Fibroblast of lung (primary cell): ENCODE measurements around the gene MKRN2.
A peak's percentile ranks its signal among the peaks of the same experiment; 100 is the strongest.

Experiments
- EZH2 ChIP-seq: IDR thresholded peaks from 2 replicates; pipeline ENCODE4 v1.5.1; 2012; ENCODE audit warnings: low read length, control low read depth, mild to moderate bottlenecking; ENCODE audit errors: missing control alignments
- TF ChIP-seq, protein P1 (sequence below), 2 donors: IDR thresholded peaks in 1 of 2; conservative IDR thresholded peaks in 1 of 2; 1 replicate in 1 of 2; 2 replicates in 1 of 2; pipeline ENCODE4 v1.5.1; 2011 to 2012; ENCODE audit warnings: low read length in 2 of 2, control low read depth in 1 of 2, inconsistent platforms in 1 of 2, low read depth in 1 of 2, mild to moderate bottlenecking in 1 of 2

GRCh38 chr3:12578742-12579141, 21.9 kb downstream of the MKRN2 start:
- TF ChIP-seq, protein P1, sequence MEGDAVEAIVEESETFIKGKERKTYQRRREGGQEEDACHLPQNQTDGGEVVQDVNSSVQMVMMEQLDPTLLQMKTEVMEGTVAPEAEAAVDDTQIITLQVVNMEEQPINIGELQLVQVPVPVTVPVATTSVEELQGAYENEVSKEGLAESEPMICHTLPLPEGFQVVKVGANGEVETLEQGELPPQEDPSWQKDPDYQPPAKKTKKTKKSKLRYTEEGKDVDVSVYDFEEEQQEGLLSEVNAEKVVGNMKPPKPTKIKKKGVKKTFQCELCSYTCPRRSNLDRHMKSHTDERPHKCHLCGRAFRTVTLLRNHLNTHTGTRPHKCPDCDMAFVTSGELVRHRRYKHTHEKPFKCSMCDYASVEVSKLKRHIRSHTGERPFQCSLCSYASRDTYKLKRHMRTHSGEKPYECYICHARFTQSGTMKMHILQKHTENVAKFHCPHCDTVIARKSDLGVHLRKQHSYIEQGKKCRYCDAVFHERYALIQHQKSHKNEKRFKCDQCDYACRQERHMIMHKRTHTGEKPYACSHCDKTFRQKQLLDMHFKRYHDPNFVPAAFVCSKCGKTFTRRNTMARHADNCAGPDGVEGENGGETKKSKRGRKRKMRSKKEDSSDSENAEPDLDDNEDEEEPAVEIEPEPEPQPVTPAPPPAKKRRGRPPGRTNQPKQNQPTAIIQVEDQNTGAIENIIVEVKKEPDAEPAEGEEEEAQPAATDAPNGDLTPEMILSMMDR (conservative IDR thresholded peaks at IDR 0.05 in 1 of 2, IDR thresholded peaks at IDR 0.05 in 1 of 2; ENCODE audit: low read depth in 1 of 2, low read length in 2 of 2) = peak; percentile 5 to 18
- TF ChIP-seq EZH2 = no peak
